A549 (cell line): ENCODE data around the gene DHX15. TPM values are rescaled to one million over a fixed set of nuclear protein-coding genes. Genes with fewer than 3 reads are reported as not detected.
A peak's percentile ranks its signal among the peaks of the same experiment; 100 is the strongest.

Experiments used
- ATAC-seq, 2 experiments: fragments of 200-7000 bp in 1 of 2; fragments of >200 bp in 1 of 2; cut with Nextera tagmentation in 1 of 2; cut with Tn5 transposase in 1 of 2; 3 replicates each; pipeline versions ENCODE4 v1.8.0 to v1.9.1; 2018 to 2020; ENCODE audit warnings: mild to moderate bottlenecking in 1 of 2, moderate library complexity in 1 of 2
- CTCF ChIA-PET: fragments of 300-600 bp; sonication (Branson Sonifier 250); formaldehyde crosslinking; extraction: SDS; loops from one replicate; lab custom pipeline; 2021; ENCODE audit warnings: antibody characterized with exemption, inconsistent platforms; lab: Yijun Ruan, JAX
- POLR2A ChIA-PET: fragments of 350-600 bp; formaldehyde crosslinking; extraction: SDS; loops from one replicate; lab custom pipeline; 2021; ENCODE audit warnings: antibody characterized with exemption, inconsistent platforms; lab: Yijun Ruan, JAX
- DNase-seq, 2 experiments: peaks; one replicate each; pipeline versions ENCODE4 v3.0.0 to v3.0.0-alpha.2; 2011 to 2016; ENCODE audit warnings: low read depth in 1 of 2, low spot score in 1 of 2
- FAIRE-seq: peaks from 2 replicates; lab custom pipeline; 2011; peaks lifted over from hg19 to GRCh38; lab: Jason Lieb, UNC
- H3K27ac ChIP-seq, 2 experiments: fragments of >200 bp; sonication (Bioruptor Twin); formaldehyde crosslinking; 3 replicates each; pipeline ENCODE4 v1.5.1; 2016 to 2017
- H3K4me1 ChIP-seq: fragments of >200 bp; sonication (Bioruptor Twin); formaldehyde crosslinking; 3 replicates; pipeline ENCODE4 v1.6.1; 2016
- H3K4me2 ChIP-seq: fragments of >200 bp; sonication (Bioruptor Twin); formaldehyde crosslinking; 3 replicates; pipeline ENCODE4 v1.6.1; 2016
- H3K4me3 ChIP-seq: fragments of >200 bp; sonication (Bioruptor Twin); formaldehyde crosslinking; 3 replicates; pipeline ENCODE4 v1.5.1; 2016
- H3K9me3 ChIP-seq: fragments of >200 bp; sonication (Bioruptor Twin); formaldehyde crosslinking; 3 replicates; pipeline ENCODE4 v1.6.1; 2016
- BHLHE40 ChIP-seq: IDR thresholded peaks from 2 replicates; pipeline ENCODE4 v1.6.1; 2012; ENCODE audit warnings: low read depth, low read length, inconsistent platforms
- EP300 ChIP-seq, 2 experiments: fragments of >200 bp; sonication (Bioruptor Twin); formaldehyde crosslinking; IDR thresholded peaks; 2 replicates in 1 of 2; 3 replicates in 1 of 2; pipeline ENCODE4 v1.6.1; 2016 to 2017
- ESRRA ChIP-seq: fragments of 150-350 bp; IDR thresholded peaks from 2 replicates; pipeline ENCODE4 v1.6.1; 2014; ENCODE audit warnings: mild to moderate bottlenecking, low read length, borderline replicate concordance
- FOSL2 ChIP-seq, 2 experiments: fragments of 450-650 bp in 1 of 2; fragments of >200 bp in 1 of 2; sonication (Bioruptor Twin) in 1 of 2; formaldehyde crosslinking; IDR thresholded peaks; 2 replicates each; pipeline versions ENCODE4 v1.5.0 to v1.6.1; 2016 to 2020; ENCODE audit warnings: mild to moderate bottlenecking in 1 of 2, moderate library complexity in 1 of 2
- HES2 ChIP-seq: fragments of >200 bp; sonication (Bioruptor Twin); formaldehyde crosslinking; IDR thresholded peaks from 2 replicates; pipeline ENCODE4 v1.6.1; 2016
- HEYL ChIP-seq: fragments of 250-450 bp; sonication (Bioruptor Pico); IDR thresholded peaks from 2 replicates; pipeline ENCODE4 v1.8.0; 2021; ENCODE audit warnings: mild to moderate bottlenecking, moderate library complexity
- HMGXB4 ChIP-seq: fragments of 250-450 bp; sonication (Bioruptor Pico); IDR thresholded peaks from 2 replicates; pipeline ENCODE4 v1.5.0; 2021; ENCODE audit warnings: mild to moderate bottlenecking, moderate library complexity, borderline replicate concordance
- HOXB5 ChIP-seq: fragments of 250-450 bp; sonication (Bioruptor Pico); IDR thresholded peaks from 2 replicates; pipeline ENCODE4 v1.5.0; 2020; ENCODE audit warnings: mild to moderate bottlenecking, moderate library complexity
- JUNB ChIP-seq: fragments of >200 bp; sonication (Bioruptor Twin); formaldehyde crosslinking; IDR thresholded peaks from 2 replicates; pipeline ENCODE4 v1.6.1; 2016
- KDM5A ChIP-seq: fragments of 200-600 bp; sonication (generic); IDR thresholded peaks from 2 replicates; pipeline ENCODE4 v1.6.1; 2016; ENCODE audit warnings: antibody characterized with exemption, mild to moderate bottlenecking
- MYC ChIP-seq: IDR thresholded peaks from 2 replicates; pipeline ENCODE4 v1.6.1; 2012; ENCODE audit warnings: mild to moderate bottlenecking, inconsistent platforms, low read length, improper control_type of control experiment, borderline replicate concordance
- NPAS2 ChIP-seq: fragments of 250-450 bp; sonication (Bioruptor Pico); IDR thresholded peaks from 2 replicates; pipeline ENCODE4 v1.8.0; 2022; ENCODE audit warnings: mild to moderate bottlenecking, moderate library complexity, borderline replicate concordance
- RFX5 ChIP-seq: fragments of 450-650 bp; IDR thresholded peaks from 2 replicates; pipeline ENCODE4 v1.7.1; 2014; ENCODE audit warnings: antibody characterized with exemption, mild to moderate bottlenecking, moderate library complexity
- RNF2 ChIP-seq: fragments of 200-600 bp; sonication (generic); IDR thresholded peaks from 2 replicates; pipeline ENCODE4 v1.6.1; 2016; ENCODE audit warnings: low read depth, mild to moderate bottlenecking, antibody characterized with exemption, moderate library complexity, borderline replicate concordance
- TFCP2L1 ChIP-seq: fragments of 250-450 bp; sonication (Bioruptor Pico); IDR thresholded peaks from 2 replicates; pipeline ENCODE4 v1.5.0; 2021; ENCODE audit warnings: mild to moderate bottlenecking
- ZFP36 ChIP-seq: fragments of 450-650 bp; IDR thresholded peaks from 2 replicates; pipeline ENCODE4 v1.6.1; 2014; ENCODE audit warnings: borderline replicate concordance; ENCODE audit not compliant: partially characterized antibody
- ZNF302 ChIP-seq: fragments of 250-450 bp; sonication (Bioruptor Pico); IDR thresholded peaks from 2 replicates; pipeline ENCODE4 v1.9.0; 2021; ENCODE audit warnings: inconsistent platforms, mild to moderate bottlenecking, moderate library complexity
- WGBS: methylation state at CpG from one replicate; pipeline ENCODE4 v1.1.6; 2017; ENCODE audit errors: missing lambda C conversion rate; 5-methylcytosine and 5-hydroxymethylcytosine counted together
- polyA plus RNA-seq, 4 experiments: library from polyadenylated mRNA; depleted of rRNA in 3 of 4; stranded (reverse); fragments of >200 nt; fragmentation: RNase III in 1 of 4; extraction: RNeasy Plus Mini Kit Qiagen cat#74134 plus additional on column Dnase treatment in 1 of 4; gene quantifications; 2 replicates in 3 of 4; 3 replicates in 1 of 4; pipeline ENCODE4 v1.2.3, GENCODE V29; 2011 to 2017
- TF ChIP-seq, protein P1 (sequence below): fragments of >200 bp; sonication (Bioruptor Twin); formaldehyde crosslinking; IDR thresholded peaks from 3 replicates; pipeline ENCODE4 v1.5.1; 2016
- TF ChIP-seq, protein P2 (sequence below): fragments of 250-450 bp; sonication (Bioruptor Pico); IDR thresholded peaks from 2 replicates; pipeline ENCODE4 v1.5.0; 2020; ENCODE audit warnings: low read depth, mild to moderate bottlenecking, moderate library complexity
- TF ChIP-seq, protein P3 (sequence below): fragments of 200-600 bp; sonication (generic); IDR thresholded peaks from 2 replicates; pipeline ENCODE4 v1.6.1; 2016; ENCODE audit warnings: antibody characterized with exemption, mild to moderate bottlenecking, moderate library complexity
- TF ChIP-seq, protein P4 (sequence below): IDR thresholded peaks from 2 replicates; pipeline ENCODE4 v1.6.1; 2012

The DHX15 gene
- polyA plus RNA-seq, 2 of the 4 experiments (the other 2 are of a cell fraction), result 154 to 189 TPM

DNA sequence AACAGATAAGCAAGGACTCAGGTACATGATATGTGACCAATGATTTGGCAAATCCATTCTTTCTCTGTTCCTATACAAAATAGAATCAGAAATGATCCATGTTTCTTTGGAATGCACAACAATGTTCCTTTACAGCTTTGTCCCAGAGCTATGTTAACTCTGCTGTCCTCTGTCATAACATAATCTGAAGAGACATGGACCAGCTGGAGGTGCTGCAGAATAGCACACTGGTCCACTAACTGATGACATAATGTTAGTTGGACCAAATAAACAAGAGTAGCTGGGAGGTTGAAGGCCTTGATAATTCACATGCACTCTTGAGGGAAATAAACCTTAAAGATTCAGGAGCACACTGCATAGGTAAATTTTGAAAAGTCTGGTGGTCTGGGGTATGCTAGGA is 23.0 kb upstream of the DHX15 start (continued):
- TF ChIP-seq, protein P1, sequence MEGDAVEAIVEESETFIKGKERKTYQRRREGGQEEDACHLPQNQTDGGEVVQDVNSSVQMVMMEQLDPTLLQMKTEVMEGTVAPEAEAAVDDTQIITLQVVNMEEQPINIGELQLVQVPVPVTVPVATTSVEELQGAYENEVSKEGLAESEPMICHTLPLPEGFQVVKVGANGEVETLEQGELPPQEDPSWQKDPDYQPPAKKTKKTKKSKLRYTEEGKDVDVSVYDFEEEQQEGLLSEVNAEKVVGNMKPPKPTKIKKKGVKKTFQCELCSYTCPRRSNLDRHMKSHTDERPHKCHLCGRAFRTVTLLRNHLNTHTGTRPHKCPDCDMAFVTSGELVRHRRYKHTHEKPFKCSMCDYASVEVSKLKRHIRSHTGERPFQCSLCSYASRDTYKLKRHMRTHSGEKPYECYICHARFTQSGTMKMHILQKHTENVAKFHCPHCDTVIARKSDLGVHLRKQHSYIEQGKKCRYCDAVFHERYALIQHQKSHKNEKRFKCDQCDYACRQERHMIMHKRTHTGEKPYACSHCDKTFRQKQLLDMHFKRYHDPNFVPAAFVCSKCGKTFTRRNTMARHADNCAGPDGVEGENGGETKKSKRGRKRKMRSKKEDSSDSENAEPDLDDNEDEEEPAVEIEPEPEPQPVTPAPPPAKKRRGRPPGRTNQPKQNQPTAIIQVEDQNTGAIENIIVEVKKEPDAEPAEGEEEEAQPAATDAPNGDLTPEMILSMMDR, result no peak
- TF ChIP-seq, protein P2, sequence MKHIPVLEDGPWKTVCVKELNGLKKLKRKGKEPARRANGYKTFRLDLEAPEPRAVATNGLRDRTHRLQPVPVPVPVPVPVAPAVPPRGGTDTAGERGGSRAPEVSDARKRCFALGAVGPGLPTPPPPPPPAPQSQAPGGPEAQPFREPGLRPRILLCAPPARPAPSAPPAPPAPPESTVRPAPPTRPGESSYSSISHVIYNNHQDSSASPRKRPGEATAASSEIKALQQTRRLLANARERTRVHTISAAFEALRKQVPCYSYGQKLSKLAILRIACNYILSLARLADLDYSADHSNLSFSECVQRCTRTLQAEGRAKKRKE, result no peak
- TF ChIP-seq JUNB (no peak), TFCP2L1 (CRISPR knock-in tag) (no peak), HEYL (CRISPR knock-in tag) (no peak)

DNA sequence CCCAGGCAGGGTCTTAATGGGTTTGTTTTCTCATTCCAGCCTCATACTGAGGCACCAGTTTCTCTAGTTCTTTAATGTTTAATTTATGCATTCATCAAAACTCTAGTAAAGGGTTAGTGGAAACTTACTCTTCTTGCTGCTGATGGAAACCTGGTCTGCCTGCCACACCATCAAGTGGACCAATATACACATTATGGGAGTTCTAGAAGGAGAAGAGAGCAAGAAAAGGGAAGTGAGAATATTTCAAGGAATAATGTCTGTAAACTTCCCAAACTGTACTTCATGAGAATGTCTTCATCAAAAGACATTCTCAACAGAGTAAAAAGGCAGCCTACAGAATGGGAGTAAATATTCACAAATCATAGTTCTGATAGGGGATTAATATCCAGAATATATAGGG is 20.9 kb upstream of the DHX15 start:
- no peak for DNase-seq
- H3K4me3 ChIP-seq, result no peak overlapping the region
- H3K27ac ChIP-seq, result no peak overlapping the region
- H3K9me3 ChIP-seq, result no peaks in the 10 kb centered on the region
- no peak overlapping the region for H3K4me2 ChIP-seq
- ChIA-PET CTCF (interaction anchor here (1.6 kb wide), 1 partner anchor 8 kb away, joined by 4 read pairs; no protein-coding TSS in a partner anchor), POLR2A (no interaction called here)
- no peak for TF ChIP-seq HES2
- TF ChIP-seq NPAS2 (CRISPR knock-in tag), result no peak
- TF ChIP-seq EP300 (IDR thresholded peaks at IDR 0.05), result no peak
- no peak for TF ChIP-seq ZFP36
- TF ChIP-seq FOSL2 (IDR thresholded peaks at IDR 0.05), result no peak
- no peak for TF ChIP-seq FOSL2 (CRISPR knock-in tag; IDR thresholded peaks at IDR 0.05)
- TF ChIP-seq JUNB, result no peak
- TF ChIP-seq KDM5A, result no peak
- TF ChIP-seq BHLHE40, result no peak
- no peak for TF ChIP-seq MYC
- no peak for TF ChIP-seq ESRRA
- TF ChIP-seq, all 56 proteins: peak for 0
- FAIRE-seq (no peak), ATAC-seq (no peak)
- 0 out of 3 replicates have a peak, but pooled peaks cover 16% of the 10 kb centered on the region for H3K4me1 ChIP-seq

GRCh38 chr4:24604558-24605214 is 20.3 kb upstream of the DHX15 start:
- no peaks in the 10 kb centered on the region for H3K9me3 ChIP-seq
- POLR2A ChIA-PET, result no interaction called here
- H3K4me2 ChIP-seq, result 0 out of 3 replicates have a peak overlapping the region, but pooled peaks have one; percentile 3
- no peak for DNase-seq
- no peak overlapping the region for H3K4me3 ChIP-seq
- no peak for ATAC-seq
- CTCF ChIA-PET, result interaction anchor here (1.6 kb wide), 1 partner anchor 9 kb away, joined by 4 read pairs; no protein-coding TSS in a partner anchor
- peak overlapping the region in 1 of 2 experiments; percentile 34; a peak in 1 of 6 replicates for H3K27ac ChIP-seq
- no peak for FAIRE-seq
- H3K4me1 ChIP-seq, result 0 out of 3 replicates have a peak, but pooled peaks cover 16% of the 10 kb centered on the region
- WGBS, result 72% methylated on average over 4 of the region's 4 CpGs
- TF ChIP-seq, protein P2, result no peak
- TF ChIP-seq, protein P1, result no peak
- no peak for TF ChIP-seq RFX5
- no peak for TF ChIP-seq HOXB5 (CRISPR knock-in tag)
- no peak for TF ChIP-seq HMGXB4 (CRISPR knock-in tag)
- no peak for TF ChIP-seq RNF2
- TF ChIP-seq, protein P3, sequence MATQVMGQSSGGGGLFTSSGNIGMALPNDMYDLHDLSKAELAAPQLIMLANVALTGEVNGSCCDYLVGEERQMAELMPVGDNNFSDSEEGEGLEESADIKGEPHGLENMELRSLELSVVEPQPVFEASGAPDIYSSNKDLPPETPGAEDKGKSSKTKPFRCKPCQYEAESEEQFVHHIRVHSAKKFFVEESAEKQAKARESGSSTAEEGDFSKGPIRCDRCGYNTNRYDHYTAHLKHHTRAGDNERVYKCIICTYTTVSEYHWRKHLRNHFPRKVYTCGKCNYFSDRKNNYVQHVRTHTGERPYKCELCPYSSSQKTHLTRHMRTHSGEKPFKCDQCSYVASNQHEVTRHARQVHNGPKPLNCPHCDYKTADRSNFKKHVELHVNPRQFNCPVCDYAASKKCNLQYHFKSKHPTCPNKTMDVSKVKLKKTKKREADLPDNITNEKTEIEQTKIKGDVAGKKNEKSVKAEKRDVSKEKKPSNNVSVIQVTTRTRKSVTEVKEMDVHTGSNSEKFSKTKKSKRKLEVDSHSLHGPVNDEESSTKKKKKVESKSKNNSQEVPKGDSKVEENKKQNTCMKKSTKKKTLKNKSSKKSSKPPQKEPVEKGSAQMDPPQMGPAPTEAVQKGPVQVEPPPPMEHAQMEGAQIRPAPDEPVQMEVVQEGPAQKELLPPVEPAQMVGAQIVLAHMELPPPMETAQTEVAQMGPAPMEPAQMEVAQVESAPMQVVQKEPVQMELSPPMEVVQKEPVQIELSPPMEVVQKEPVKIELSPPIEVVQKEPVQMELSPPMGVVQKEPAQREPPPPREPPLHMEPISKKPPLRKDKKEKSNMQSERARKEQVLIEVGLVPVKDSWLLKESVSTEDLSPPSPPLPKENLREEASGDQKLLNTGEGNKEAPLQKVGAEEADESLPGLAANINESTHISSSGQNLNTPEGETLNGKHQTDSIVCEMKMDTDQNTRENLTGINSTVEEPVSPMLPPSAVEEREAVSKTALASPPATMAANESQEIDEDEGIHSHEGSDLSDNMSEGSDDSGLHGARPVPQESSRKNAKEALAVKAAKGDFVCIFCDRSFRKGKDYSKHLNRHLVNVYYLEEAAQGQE, result no peak
- TF ChIP-seq, protein P4, sequence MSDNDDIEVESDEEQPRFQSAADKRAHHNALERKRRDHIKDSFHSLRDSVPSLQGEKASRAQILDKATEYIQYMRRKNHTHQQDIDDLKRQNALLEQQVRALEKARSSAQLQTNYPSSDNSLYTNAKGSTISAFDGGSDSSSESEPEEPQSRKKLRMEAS, result no peak
- no peak for TF ChIP-seq ZNF302
